PC-9 (cell line): ENCODE results near the gene TNFAIP3. TPM values are rescaled to one million over a fixed set of nuclear protein-coding genes. Genes with fewer than 3 reads are reported as not detected.
"Not testable (repeated sequence)": the region's sequence is repeated elsewhere in the genome, so short reads cannot be mapped to it uniquely, and the experiment has no call there.

Experiments
- BruUV-seq: library from RNA; stranded (reverse); fragments of 400-500 nt; replicated peaks from 2 replicates; lab custom pipeline; 2021; lab: Mats Ljungman, UMichigan
- CTCF ChIA-PET: fragments of 300-600 bp; sonication (Branson Sonifier 250); formaldehyde crosslinking; loops from one replicate; lab custom pipeline; 2022; ENCODE audit warnings: antibody characterized with exemption; lab: Charles Lee
- POLR2A ChIA-PET: fragments of 300-600 bp; sonication (Branson Sonifier 250); formaldehyde crosslinking; loops from one replicate; lab custom pipeline; 2022; ENCODE audit warnings: antibody characterized with exemption; ENCODE audit not compliant: unreplicated experiment; lab: Charles Lee
- DNase-seq, 2 experiments: peaks; one replicate each; pipeline versions ENCODE4 v3.0.0 to v3.0.0-alpha.2; 2015 to 2022; ENCODE audit warnings: mixed read lengths in 1 of 2
- H2AFZ ChIP-seq: fragments of 200-600 bp; sonication (generic); 2 replicates; pipeline ENCODE4 v1.8.1; 2017; ENCODE audit warnings: antibody characterized with exemption
- H3F3A ChIP-seq: fragments of 200-600 bp; sonication (generic); 2 replicates; pipeline ENCODE4 v1.8.1; 2017; ENCODE audit warnings: antibody characterized with exemption, mild to moderate bottlenecking, low read depth; ENCODE audit not compliant: insufficient read depth
- H3K27ac ChIP-seq: fragments of 200-600 bp; sonication (generic); 2 replicates; pipeline ENCODE4 v1.6.1; 2016; ENCODE audit warnings: mixed run types
- H3K27me3 ChIP-seq: fragments of 200-600 bp; sonication (generic); 2 replicates; pipeline ENCODE4 v1.6.1; 2016; ENCODE audit warnings: low read depth, mixed run types; ENCODE audit not compliant: insufficient read depth
- H3K36me3 ChIP-seq: fragments of 200-600 bp; sonication (generic); 2 replicates; pipeline ENCODE4 v1.6.1; 2016; ENCODE audit warnings: low read depth, mixed run types
- H3K4me1 ChIP-seq: fragments of 200-600 bp; sonication (generic); replicated peaks from 2 replicates; pipeline ENCODE4 v1.6.1; 2016; ENCODE audit warnings: mixed run types; ENCODE audit not compliant: insufficient read depth
- H3K4me2 ChIP-seq: fragments of 200-600 bp; sonication (generic); 2 replicates; pipeline ENCODE4 v1.6.1; 2017; ENCODE audit warnings: mixed run types
- H3K4me3 ChIP-seq: fragments of 200-600 bp; sonication (generic); 2 replicates; pipeline ENCODE4 v1.6.1; 2016; ENCODE audit warnings: mixed run types
- H3K79me2 ChIP-seq: fragments of 200-600 bp; sonication (generic); 2 replicates; pipeline ENCODE4 v1.6.1; 2017; ENCODE audit warnings: low read depth, mixed run types
- H3K9me2 ChIP-seq: fragments of 200-600 bp; sonication (generic); 2 replicates; pipeline ENCODE4 v1.8.1; 2017; ENCODE audit warnings: mild to moderate bottlenecking; ENCODE audit not compliant: insufficient read depth
- H3K9me3 ChIP-seq: fragments of 200-600 bp; sonication (generic); 2 replicates; pipeline ENCODE4 v1.8.1; 2016; ENCODE audit warnings: low read depth; ENCODE audit not compliant: insufficient read depth
- H4K20me1 ChIP-seq: fragments of 200-600 bp; sonication (generic); 2 replicates; pipeline ENCODE4 v1.8.1; 2017; ENCODE audit not compliant: insufficient read depth
- EZH2 ChIP-seq: fragments of 200-600 bp; sonication (generic); IDR thresholded peaks from 2 replicates; pipeline ENCODE4 v1.8.0; 2017; ENCODE audit warnings: antibody characterized with exemption, low read depth
- intact Hi-C: fragments of 100-400 bp; cut with micrococcal nuclease; formaldehyde crosslinking; loops from one replicate; pipeline ENCODE4 v1.10.0; 2022; ENCODE audit not compliant: unreplicated experiment
- total RNA-seq: library from RNA; stranded (reverse); gene quantifications from 2 replicates; pipeline ENCODE4 v1.2.3, GENCODE V29; 2021
- TF ChIP-seq, protein P1 (sequence below): fragments of 200-600 bp; sonication (generic); conservative IDR thresholded peaks from 2 replicates; pipeline ENCODE4 v1.6.1; 2017; ENCODE audit warnings: mixed run types, antibody characterized with exemption, mild to moderate bottlenecking, moderate library complexity

TNFAIP3 gene
- total RNA-seq, 1 experiment from 2014 or later: 7.8 TPM

- H3K4me1 ChIP-seq: peaks cover 38% of the 10 kb centered on the region
- H3K27ac ChIP-seq: no peak overlapping the region
- no peaks in the 10 kb centered on the region for H3K27me3 ChIP-seq
- H3K79me2 ChIP-seq: no peaks in the 10 kb centered on the region
- DNase-seq: no peak
- H3K9me3 ChIP-seq: peaks cover 5% of the 10 kb centered on the region; the same call in 1 of the 2 replicates
- TF ChIP-seq, protein P1, sequence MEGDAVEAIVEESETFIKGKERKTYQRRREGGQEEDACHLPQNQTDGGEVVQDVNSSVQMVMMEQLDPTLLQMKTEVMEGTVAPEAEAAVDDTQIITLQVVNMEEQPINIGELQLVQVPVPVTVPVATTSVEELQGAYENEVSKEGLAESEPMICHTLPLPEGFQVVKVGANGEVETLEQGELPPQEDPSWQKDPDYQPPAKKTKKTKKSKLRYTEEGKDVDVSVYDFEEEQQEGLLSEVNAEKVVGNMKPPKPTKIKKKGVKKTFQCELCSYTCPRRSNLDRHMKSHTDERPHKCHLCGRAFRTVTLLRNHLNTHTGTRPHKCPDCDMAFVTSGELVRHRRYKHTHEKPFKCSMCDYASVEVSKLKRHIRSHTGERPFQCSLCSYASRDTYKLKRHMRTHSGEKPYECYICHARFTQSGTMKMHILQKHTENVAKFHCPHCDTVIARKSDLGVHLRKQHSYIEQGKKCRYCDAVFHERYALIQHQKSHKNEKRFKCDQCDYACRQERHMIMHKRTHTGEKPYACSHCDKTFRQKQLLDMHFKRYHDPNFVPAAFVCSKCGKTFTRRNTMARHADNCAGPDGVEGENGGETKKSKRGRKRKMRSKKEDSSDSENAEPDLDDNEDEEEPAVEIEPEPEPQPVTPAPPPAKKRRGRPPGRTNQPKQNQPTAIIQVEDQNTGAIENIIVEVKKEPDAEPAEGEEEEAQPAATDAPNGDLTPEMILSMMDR: no peak
- TF ChIP-seq EZH2: no peak
- no TSS peak for BruUV-seq
- CTCF ChIA-PET: no interaction called here
- H2AFZ ChIP-seq: no peak overlapping the region
- no peak overlapping the region for H3K4me3 ChIP-seq
- H3K4me2 ChIP-seq: no peak overlapping the region
- no peaks in the 10 kb centered on the region for H4K20me1 ChIP-seq
- no peaks in the 10 kb centered on the region for H3K9me2 ChIP-seq
- H3K36me3 ChIP-seq: no peaks in the 10 kb centered on the region
- H3F3A ChIP-seq: peaks cover 29% of the 10 kb centered on the region
- intact Hi-C loops: no loop called here
- POLR2A ChIA-PET: no interaction called here
Measured at GRCh38 chr6:137834508-137834907, 32.6 kb upstream of the TNFAIP3 start.

DNA sequence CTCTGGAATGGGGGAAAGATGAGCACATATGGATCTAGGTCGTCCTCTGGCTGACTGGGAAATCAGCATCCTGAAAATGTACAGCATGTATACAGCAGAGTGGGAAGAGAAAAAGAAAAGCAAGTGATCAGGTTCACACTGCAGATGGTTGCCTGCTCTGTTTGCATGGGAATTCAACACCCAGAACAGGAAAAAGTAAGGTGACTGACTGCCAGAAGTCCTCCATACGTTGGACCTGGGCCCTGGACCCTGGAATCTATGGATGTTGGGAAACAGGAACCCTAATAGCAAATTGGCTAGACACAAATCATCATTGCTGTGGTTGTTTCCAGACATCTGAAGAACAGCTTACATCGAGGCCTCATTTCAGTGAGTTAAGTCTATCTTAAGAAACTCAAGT lies 30.3 kb upstream of the TNFAIP3 start:
- Histone ChIP-seq H4K20me1 (no peaks in the 10 kb centered on the region), H3K36me3 (no peaks in the 10 kb centered on the region), H3K4me1 (peaks cover 16% of the 10 kb centered on the region), H3K27ac (no peak overlapping the region), H2AFZ (no peak overlapping the region), H3K9me3 (peaks cover 5% of the 10 kb centered on the region; the same call in 1 of the 2 replicates), H3F3A (peaks cover 16% of the 10 kb centered on the region; the same call in 1 of the 2 replicates), H3K4me2 (no peak overlapping the region), H3K79me2 (no peaks in the 10 kb centered on the region), H3K4me3 (no peak overlapping the region), H3K9me2 (no peaks in the 10 kb centered on the region), H3K27me3 (no peaks in the 10 kb centered on the region)
- TF ChIP-seq, protein P1: no peak
- TF ChIP-seq EZH2: no peak
- ChIA-PET CTCF (no interaction called here), POLR2A (no interaction called here)
- no TSS peak for BruUV-seq
- DNase-seq: no peak
- intact Hi-C loops: no loop called here

DNA sequence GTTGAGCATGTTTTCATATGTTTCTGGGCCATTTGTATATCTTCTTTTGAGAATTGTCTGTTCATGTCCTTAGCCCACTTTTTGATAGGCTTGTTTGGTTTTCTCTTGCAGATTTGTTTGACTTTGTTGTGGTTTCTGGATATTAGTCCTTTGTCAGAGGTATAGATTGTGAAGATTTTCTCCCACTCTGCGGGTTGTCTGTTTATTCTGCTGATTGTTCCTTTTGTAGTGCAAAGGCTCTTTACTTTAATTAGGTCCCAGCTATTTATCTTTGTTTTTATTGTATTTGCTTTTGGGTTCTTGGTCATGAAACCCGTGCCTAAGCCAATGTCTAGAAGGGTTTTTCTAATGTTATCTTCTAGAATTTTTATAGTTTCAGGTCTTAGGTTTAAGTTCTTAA lies 29.0 kb upstream of the TNFAIP3 start:
- H3K9me3 ChIP-seq, H2AFZ ChIP-seq, H3K36me3 ChIP-seq, H3F3A ChIP-seq, POLR2A ChIA-PET, H3K79me2 ChIP-seq, H3K27ac ChIP-seq, H3K4me3 ChIP-seq, H3K4me1 ChIP-seq, intact Hi-C loops, H3K27me3 ChIP-seq, BruUV-seq, DNase-seq, H3K9me2 ChIP-seq, H4K20me1 ChIP-seq, H3K4me2 ChIP-seq: not testable (repeated sequence)
- CTCF ChIA-PET: interaction anchor here (0.6 kb wide), 1 partner anchor 327 kb away, joined by 5 read pairs; no protein-coding TSS in a partner anchor

- BruUV-seq: not testable (repeated sequence)
Measured at GRCh38 chr6:137838597-137838996, 28.5 kb upstream of the TNFAIP3 start.

More at GRCh38 chr6:137838597-137838996, 28.5 kb upstream of the TNFAIP3 start:
- H4K20me1 ChIP-seq, H3K4me1 ChIP-seq, H3F3A ChIP-seq, DNase-seq, H3K9me3 ChIP-seq, H3K9me2 ChIP-seq, H3K4me3 ChIP-seq, H3K4me2 ChIP-seq, H3K27ac ChIP-seq, H3K27me3 ChIP-seq, H3K79me2 ChIP-seq, CTCF ChIA-PET, H2AFZ ChIP-seq, intact Hi-C loops, H3K36me3 ChIP-seq, POLR2A ChIA-PET: not testable (repeated sequence)
